Vagina (tissue), 2 donors: ENCODE data around the gene LGI1.

Experiments
- POLR2A ChIP-seq, 2 donors: fragments of 450-650 bp; IDR thresholded peaks; one replicate each; pipeline ENCODE4 v1.6.1; 2017; ENCODE audit warnings: antibody characterized with exemption in 2 of 2, mild to moderate bottlenecking in 2 of 2, moderate library complexity in 2 of 2
- TF ChIP-seq, protein P1 (sequence below), 3 experiments: fragments of 450-650 bp in 2 of 3; fragments of 200-600 bp in 1 of 3; sonication (generic) in 1 of 3; IDR thresholded peaks; one replicate each; pipeline ENCODE4 v1.5.1; 2017 to 2019; ENCODE audit warnings: antibody characterized with exemption in 3 of 3, mild to moderate bottlenecking in 2 of 3, moderate library complexity in 2 of 3

DNA sequence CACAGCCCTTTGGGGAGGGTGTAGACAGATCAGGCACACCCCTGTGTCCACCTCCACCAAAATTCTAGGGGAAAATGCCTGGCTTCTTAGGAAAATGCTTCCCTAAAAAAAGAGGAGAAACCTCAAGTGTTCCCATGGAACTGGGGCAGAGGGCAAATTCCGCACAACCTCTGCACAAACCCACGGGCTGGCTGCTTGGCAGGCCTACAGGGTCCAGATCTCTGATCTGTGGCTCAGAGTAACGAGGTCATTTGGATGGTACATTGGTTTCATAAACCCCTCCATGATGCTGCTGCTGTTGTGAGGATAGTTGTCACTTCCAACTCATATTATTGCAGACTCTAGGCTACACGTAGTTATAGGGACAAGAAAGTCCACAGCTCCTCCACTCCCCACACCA, 16.0 kb downstream of the LGI1 start:
- TF ChIP-seq, protein P1, sequence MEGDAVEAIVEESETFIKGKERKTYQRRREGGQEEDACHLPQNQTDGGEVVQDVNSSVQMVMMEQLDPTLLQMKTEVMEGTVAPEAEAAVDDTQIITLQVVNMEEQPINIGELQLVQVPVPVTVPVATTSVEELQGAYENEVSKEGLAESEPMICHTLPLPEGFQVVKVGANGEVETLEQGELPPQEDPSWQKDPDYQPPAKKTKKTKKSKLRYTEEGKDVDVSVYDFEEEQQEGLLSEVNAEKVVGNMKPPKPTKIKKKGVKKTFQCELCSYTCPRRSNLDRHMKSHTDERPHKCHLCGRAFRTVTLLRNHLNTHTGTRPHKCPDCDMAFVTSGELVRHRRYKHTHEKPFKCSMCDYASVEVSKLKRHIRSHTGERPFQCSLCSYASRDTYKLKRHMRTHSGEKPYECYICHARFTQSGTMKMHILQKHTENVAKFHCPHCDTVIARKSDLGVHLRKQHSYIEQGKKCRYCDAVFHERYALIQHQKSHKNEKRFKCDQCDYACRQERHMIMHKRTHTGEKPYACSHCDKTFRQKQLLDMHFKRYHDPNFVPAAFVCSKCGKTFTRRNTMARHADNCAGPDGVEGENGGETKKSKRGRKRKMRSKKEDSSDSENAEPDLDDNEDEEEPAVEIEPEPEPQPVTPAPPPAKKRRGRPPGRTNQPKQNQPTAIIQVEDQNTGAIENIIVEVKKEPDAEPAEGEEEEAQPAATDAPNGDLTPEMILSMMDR (IDR thresholded peaks at IDR 0.05) = no peak
- TF ChIP-seq POLR2A (IDR thresholded peaks at IDR 0.05) = no peak
